A673 (cell line): ENCODE data around the gene CRYGD.

Source experiments
- CTCF ChIP-seq: fragments of 300-800, 200-600 bp; sonication (generic); conservative IDR thresholded peaks from 2 replicates; pipeline ENCODE4 v1.5.1; 2017; ENCODE audit warnings: low read depth, mild to moderate bottlenecking, antibody characterized with exemption, low read length, moderate library complexity, mixed read lengths
- EZH2 ChIP-seq: fragments of 200-600 bp; sonication (generic); IDR thresholded peaks from 2 replicates; pipeline ENCODE4 v1.6.1; 2017; ENCODE audit warnings: borderline replicate concordance, low read depth, mild to moderate bottlenecking, mixed read lengths, antibody characterized with exemption, low read length; ENCODE audit not compliant: poor library complexity, severe bottlenecking

DNA sequence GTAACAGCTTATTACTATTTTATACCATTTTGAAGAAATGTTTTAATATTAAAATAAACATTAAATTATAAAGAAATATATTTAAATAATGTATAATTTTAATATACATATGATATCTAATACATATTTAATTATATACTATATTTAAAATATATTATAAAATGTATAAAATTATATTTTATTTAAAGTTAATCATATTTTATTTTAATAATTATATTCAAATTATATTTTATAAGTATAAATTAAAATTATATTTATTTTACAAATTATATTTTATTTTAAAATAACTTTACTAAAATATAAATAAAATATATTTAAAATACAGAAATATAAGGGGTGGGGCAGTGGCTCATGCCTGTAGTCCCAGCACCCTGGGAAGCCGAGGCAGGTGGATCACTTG, 2.1 kb downstream of the CRYGD start:
- TF ChIP-seq EZH2 (no peak), CTCF (no peak)
